A673 (cell line): ENCODE measurements around the gene CUBN. TPM values are rescaled to one million over a fixed set of nuclear protein-coding genes. Genes with fewer than 3 reads are reported as not detected.

ENCODE experiments used
- BruUV-seq: library from RNA; stranded (reverse); fragments of 400-500 nt; replicated peaks from 2 replicates; lab custom pipeline; 2021; lab: Mats Ljungman, UMichigan
- CTCF ChIA-PET: fragments of 300-600 bp; sonication (Branson Sonifier 250); formaldehyde crosslinking; loops from one replicate; lab custom pipeline; 2022; ENCODE audit warnings: antibody characterized with exemption; lab: Charles Lee
- POLR2A ChIA-PET: fragments of 300-600 bp; sonication (Branson Sonifier 250); formaldehyde crosslinking; loops from one replicate; lab custom pipeline; 2022; ENCODE audit warnings: antibody characterized with exemption; ENCODE audit not compliant: low non-redundant PET; lab: Charles Lee
- DNase-seq: peaks from one replicate; pipeline ENCODE4 v3.0.0-alpha.2; 2015; ENCODE audit warnings: low spot score
- H3K27ac ChIP-seq: fragments of 200-600 bp; sonication (generic); 2 replicates; pipeline ENCODE4 v1.5.1; 2016; ENCODE audit warnings: mixed run types, low read depth, mild to moderate bottlenecking, mixed read lengths, antibody characterized with exemption, low read length; ENCODE audit not compliant: poor library complexity, severe bottlenecking
- H3K27me3 ChIP-seq: fragments of 200-600 bp; sonication (generic); replicated peaks from 2 replicates; pipeline ENCODE4 v1.6.1; 2017; ENCODE audit warnings: mixed run types, low read depth, mild to moderate bottlenecking, mixed read lengths, antibody characterized with exemption, low read length; ENCODE audit not compliant: insufficient read depth, poor library complexity
- H3K36me3 ChIP-seq: fragments of 200-600 bp; sonication (generic); 2 replicates; pipeline ENCODE4 v1.6.1; 2016; ENCODE audit warnings: mixed run types, mild to moderate bottlenecking, mixed read lengths, antibody characterized with exemption, low read length; ENCODE audit not compliant: insufficient read depth, poor library complexity, severe bottlenecking
- H3K4me1 ChIP-seq: fragments of 200-600 bp; sonication (generic); 2 replicates; pipeline ENCODE4 v1.6.1; 2017; ENCODE audit warnings: mixed run types, mild to moderate bottlenecking, mixed read lengths, antibody characterized with exemption, low read length; ENCODE audit not compliant: insufficient read depth, poor library complexity, severe bottlenecking
- H3K4me3 ChIP-seq: fragments of 200-600 bp; sonication (generic); 2 replicates; pipeline ENCODE4 v1.5.1; 2016; ENCODE audit warnings: low read depth, mixed run types, mild to moderate bottlenecking, mixed read lengths, low read length; ENCODE audit not compliant: poor library complexity, severe bottlenecking
- H3K9me3 ChIP-seq: fragments of 200-600 bp; sonication (generic); 2 replicates; pipeline ENCODE4 v1.6.1; 2016; ENCODE audit warnings: mixed run types, low read depth, mild to moderate bottlenecking, mixed read lengths, antibody characterized with exemption, low read length; ENCODE audit not compliant: poor library complexity, severe bottlenecking
- CTCF ChIP-seq: fragments of 300-800, 200-600 bp; sonication (generic); conservative IDR thresholded peaks from 2 replicates; pipeline ENCODE4 v1.5.1; 2017; ENCODE audit warnings: low read depth, mild to moderate bottlenecking, antibody characterized with exemption, low read length, moderate library complexity, mixed read lengths
- EZH2 ChIP-seq: fragments of 200-600 bp; sonication (generic); IDR thresholded peaks from 2 replicates; pipeline ENCODE4 v1.6.1; 2017; ENCODE audit warnings: borderline replicate concordance, low read depth, mild to moderate bottlenecking, mixed read lengths, antibody characterized with exemption, low read length; ENCODE audit not compliant: poor library complexity, severe bottlenecking
- intact Hi-C: fragments of 100-400 bp; cut with micrococcal nuclease; formaldehyde crosslinking; loops from one replicate; pipeline ENCODE4 v1.10.0; 2022; ENCODE audit not compliant: unreplicated experiment
- total RNA-seq: library from RNA; stranded (reverse); gene quantifications from 2 replicates; pipeline ENCODE4 v1.2.3, GENCODE V29; 2021

The CUBN gene
- total RNA-seq, 1 experiment from 2014 or later: 3.4 TPM

DNA sequence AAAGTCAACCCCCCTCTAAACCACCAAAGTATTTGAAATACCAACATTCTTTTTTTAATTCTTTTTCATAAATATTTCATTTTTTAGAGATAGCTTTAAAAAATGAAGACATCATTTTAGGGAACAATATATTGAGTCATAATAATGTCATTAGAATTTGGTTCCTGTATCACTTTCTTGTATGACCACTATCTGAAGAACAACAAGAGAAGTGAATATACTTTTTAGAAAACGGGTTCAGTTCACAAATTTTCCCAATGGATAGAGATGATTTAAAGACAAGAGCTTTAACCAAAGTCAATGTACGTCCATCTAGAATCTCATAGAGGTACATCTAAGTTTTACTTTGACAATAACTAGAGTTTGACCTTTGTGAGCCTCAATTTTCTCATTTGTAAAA lies 48.2 kb downstream of the CUBN start:
- Histone ChIP-seq H3K4me1 (peaks cover 6% of the 10 kb centered on the region), H3K9me3 (no peaks in the 10 kb centered on the region), H3K36me3 (no peaks in the 10 kb centered on the region), H3K27ac (no peak overlapping the region), H3K4me3 (no peak overlapping the region), H3K27me3 (no peaks in the 10 kb centered on the region)
- POLR2A ChIA-PET: no interaction called here
- intact Hi-C loops: no loop called here
- CTCF ChIA-PET: no interaction called here
- DNase-seq: no peak
- no TSS peak for BruUV-seq
- TF ChIP-seq CTCF (no peak), EZH2 (no peak)

GRCh38 chr10:17077890-17078289 lies 51.7 kb downstream of the CUBN start:
- Histone ChIP-seq H3K27ac (no peak overlapping the region), H3K36me3 (no peaks in the 10 kb centered on the region), H3K9me3 (no peaks in the 10 kb centered on the region), H3K27me3 (no peaks in the 10 kb centered on the region), H3K4me1 (peaks cover 19% of the 10 kb centered on the region), H3K4me3 (no peak overlapping the region)
- ChIA-PET CTCF (no interaction called here), POLR2A (no interaction called here)
- intact Hi-C loops: no loop called here
- DNase-seq: no peak
- TF ChIP-seq CTCF: no peak
- TF ChIP-seq EZH2: no peak
- no TSS peak for BruUV-seq

DNA sequence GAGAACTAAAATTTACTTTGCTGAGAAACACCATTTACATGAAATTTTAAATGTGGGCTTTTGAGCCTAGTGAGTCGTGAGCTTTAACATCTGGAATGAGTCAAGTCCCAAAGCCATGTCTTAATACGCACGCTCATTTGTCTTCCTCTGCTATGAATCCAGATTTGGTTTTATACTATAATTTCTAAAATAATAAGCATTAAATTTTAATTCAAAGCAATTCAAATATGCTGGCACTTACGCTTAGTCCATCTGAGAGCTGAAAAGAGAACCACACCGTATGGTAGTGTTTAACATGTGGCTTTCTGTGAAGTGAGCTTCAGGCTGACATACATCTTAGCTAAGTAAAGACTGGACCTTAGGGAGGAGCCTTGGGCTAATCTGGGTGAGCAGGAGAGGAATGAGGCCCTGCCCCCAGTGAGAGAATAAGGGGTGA lies 52.2 kb downstream of the CUBN start:
- no peak overlapping the region for H3K4me3 ChIP-seq
- ChIA-PET POLR2A (no interaction called here), CTCF (no interaction called here)
- no TSS peak for BruUV-seq
- H3K9me3 ChIP-seq: no peaks in the 10 kb centered on the region
- no peak for DNase-seq
- H3K36me3 ChIP-seq: no peaks in the 10 kb centered on the region
- no peak overlapping the region for H3K27ac ChIP-seq
- intact Hi-C loops: no loop called here
- TF ChIP-seq EZH2 (no peak), CTCF (no peak)
- peaks cover 19% of the 10 kb centered on the region for H3K4me1 ChIP-seq
- H3K27me3 ChIP-seq: no peaks in the 10 kb centered on the region
